Globus pallidus (tissue), 1 donor: ENCODE results near the gene AUNIP.

Experiments used
- DNase-seq: peaks from one replicate; pipeline ENCODE4 v3.0.0-alpha.2; 2015; ENCODE audit warnings: low spot score

The AUNIP gene, protein sequence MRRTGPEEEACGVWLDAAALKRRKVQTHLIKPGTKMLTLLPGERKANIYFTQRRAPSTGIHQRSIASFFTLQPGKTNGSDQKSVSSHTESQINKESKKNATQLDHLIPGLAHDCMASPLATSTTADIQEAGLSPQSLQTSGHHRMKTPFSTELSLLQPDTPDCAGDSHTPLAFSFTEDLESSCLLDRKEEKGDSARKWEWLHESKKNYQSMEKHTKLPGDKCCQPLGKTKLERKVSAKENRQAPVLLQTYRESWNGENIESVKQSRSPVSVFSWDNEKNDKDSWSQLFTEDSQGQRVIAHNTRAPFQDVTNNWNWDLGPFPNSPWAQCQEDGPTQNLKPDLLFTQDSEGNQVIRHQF

DNA sequence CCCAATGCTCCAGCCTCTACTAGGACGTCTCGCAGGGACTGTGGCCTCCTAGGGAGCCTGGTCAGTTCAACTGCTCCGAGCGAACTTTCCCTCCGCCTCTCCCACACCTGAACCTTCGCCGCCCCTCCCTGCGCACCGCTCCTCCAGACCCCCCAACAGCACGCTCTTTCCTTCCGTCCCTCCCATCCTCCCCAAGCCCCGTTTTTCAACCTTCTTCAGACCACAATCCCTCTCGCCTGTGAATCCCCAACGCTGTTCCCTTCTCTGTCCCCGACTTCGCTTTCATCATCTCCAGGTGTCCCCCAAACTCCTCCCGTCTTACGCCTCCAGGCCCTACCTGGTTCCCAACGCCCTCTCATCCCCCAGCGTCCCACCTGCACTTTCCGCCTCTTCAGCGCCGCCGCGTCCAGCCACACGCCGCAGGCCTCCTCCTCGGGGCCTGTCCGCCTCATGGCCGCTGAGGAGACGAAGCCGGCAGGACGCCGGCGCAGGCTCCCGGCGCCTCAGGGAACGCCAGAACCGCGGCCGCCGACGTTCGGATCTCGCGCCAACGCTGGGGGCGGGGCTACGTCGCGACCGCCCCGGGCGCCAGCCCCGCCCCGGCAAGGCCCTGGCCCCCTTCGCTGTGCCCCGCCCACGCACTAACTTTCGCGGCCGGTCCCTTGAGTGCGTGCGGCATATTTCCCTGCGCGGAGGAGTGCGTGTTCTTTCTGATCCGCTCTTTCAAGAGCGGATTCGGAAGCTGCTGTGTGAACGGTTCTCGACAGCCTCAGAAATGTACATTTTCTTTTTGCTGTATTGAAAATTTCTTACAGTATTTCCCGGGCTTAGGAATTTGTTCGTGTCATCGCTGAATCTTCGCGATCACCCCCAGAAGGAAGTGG is at the start of gene AUNIP:
AUNIP (minus strand) TSS at position 552 of the 884 bp plus-strand sequence; CDS start at position 452, 100 bp downstream.
- peak; percentile 65 for DNase-seq

DNA sequence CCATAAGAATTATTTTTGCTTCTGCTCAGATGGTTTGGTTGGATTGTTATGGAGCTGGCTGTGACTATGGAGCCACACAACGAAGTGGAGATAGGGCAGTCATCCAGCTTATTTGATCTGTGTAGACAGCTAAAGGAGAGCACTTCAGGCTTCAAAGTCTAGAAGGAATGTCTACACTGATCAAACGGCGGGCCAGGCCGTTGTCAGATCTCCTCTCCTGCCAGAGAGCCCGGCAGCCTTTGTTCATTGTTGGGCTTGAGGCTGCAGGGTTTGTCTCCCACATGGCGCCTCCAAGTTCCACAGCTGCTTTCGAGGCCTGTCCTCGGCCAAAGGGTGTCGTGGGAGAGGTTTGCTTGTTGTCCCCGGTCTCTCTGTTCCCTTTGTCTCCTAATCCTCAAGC is 49.8 kb upstream of the AUNIP start:
- peak; percentile 77 for DNase-seq

DNA sequence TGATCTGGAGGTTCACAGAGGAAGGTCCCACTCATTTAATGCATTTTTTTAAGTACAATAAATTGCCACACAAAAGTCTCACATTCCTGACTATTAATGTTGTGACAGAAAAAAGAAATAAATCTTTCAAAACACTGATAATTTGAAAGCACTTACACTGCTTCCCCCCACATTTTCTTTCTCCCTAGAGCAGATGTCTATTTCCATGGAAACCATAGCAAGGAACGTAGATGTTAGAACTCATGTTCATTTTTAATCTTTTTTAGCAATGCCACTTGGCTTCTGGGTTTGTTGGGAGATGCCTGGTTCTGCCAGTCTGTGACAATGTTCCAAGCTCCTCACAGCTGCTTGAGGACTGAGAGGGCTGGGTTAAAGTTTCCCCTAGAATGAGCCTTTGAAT is 48.9 kb upstream of the AUNIP start:
- no peak for DNase-seq

DNA sequence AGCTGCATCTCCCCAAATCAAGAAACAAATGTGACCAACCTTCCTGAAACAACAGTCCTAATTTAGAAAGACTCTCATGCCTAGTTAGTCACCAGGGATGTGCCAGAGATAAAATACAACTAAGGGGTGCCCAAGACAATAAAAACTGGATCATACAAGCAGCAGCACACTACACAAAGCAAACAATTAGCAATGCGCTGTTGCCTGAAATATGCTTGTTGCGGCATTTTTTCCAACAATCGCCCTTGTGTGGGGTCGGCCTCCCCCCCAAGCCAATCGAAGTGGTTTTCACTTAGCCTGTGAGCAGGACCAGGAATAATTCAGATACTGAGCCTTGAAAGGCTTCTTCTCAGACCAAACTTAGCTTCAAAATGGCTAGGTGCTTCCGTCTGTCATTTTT is 48.3 kb upstream of the AUNIP start:
- no peak for DNase-seq

DNA sequence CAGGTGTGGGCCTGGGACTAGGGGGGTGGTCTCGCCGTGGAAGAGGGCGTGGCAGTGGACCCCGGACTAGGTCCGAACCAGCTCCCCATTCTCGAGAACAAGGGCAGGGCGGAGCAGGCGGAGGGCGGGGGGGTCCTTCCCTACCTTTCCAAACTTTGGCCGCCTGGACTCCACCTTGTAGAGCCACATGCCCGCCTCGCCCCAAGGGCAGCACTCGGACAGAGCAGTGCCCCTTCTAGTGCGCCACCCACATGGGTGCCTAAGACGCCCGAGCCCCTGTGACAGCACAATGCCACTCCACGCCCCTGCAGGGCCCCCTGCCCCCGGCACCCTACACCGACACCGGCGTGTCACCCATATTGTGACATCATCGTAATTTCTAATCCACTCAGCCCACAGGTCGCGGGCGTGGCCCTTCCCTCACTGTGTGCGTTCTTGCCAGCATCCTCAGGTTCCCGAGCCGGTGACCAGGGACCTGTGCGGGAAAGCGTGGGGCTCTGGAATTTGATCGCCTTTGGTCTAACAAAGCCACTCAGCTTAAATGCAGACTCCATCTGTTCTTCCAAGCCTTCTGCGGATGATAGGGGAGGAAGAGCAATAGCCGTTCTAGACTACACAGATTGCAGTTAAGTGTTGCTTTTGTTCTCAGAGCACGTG is 47.5 kb upstream of the AUNIP start:
- peak; percentile 47 for DNase-seq

DNA sequence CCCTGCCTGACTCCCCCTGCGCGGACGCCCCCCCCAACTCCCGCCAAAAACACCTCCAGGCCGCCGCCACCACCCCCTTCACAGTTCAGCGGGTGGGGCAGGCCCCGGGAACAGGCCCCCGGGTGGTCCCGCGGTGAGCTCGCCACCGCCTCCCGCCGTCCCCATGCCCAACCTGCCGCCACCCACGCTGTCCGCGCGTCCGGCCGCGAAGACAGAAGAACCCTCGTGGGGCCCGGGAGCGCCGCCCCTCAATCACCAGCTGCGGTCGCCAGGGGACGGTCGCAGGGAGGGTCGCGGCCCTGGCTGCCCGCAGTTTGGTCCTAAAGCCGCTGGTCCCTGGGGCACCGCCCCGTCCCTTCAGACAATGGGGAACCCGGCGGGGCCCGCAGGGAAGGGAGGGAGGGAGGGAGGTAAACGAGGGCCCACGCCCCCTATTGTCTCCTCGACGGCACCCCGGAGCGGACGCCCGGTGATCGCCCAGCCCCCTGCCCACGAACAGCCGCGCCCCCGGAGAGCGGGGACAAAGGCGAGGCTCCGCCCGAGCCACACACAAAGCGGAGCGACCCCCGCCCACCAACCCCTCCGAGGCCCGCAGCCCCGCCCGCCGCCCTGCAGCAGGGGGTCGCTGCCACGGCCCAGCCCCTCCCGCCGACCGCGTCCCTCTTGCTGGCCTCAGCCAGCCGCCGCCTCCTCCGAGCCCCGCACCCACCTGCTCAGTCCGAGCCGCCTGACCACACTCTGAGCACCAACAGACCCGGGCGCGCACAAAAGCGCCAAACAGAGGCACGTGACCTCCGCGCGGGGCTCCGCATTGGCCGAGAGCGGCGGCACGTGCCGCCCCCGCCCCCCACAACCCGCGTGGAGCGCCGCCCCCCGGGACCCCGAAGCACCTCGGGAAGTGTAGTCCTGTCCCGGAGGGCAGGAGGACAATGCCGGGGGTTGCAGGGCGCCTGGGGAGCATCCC is 46.7 kb upstream of the AUNIP start, which contains the start of gene STMN1:
STMN1 (minus strand) TSS at position 740 of the 964 bp plus-strand sequence. CDS start 1,743 bp downstream, outside the sequence.
- peak; percentile 91 for DNase-seq

DNA sequence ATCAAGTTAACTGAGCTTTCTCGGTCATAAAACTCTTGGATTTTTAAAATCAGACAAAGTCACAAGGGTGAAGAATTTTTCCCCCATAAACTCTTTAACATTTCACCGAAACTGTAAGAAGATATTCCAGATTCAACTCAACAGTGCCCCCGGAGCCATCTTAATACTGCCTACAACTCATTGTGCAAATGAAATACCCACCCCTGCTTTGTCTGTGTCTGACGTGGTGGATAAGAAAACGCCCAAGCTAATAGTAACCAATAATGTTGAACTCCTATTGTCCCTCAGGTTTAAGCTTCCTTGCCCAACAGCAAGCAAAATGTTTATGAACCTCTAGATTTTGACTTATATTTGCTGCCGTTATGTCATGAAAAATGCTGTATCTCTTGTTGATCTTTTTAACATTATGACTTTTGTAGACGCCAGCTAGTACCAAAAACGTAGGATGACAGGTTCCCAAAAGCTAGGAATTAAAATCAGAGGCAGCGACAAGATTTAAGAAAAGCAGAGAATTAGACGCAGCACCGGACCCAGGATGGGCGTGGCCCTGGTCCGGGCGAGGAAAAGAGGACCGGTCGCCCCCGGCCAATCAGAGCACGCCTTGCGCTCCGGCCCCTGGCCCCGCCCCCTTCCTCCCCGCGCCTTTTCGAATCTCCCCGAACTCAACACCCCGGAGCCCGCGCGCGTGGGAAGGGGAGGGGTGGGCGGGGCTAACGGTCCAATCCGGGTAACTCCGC is 45.9 kb upstream of the AUNIP start:
- peak; percentile 97 for DNase-seq

DNA sequence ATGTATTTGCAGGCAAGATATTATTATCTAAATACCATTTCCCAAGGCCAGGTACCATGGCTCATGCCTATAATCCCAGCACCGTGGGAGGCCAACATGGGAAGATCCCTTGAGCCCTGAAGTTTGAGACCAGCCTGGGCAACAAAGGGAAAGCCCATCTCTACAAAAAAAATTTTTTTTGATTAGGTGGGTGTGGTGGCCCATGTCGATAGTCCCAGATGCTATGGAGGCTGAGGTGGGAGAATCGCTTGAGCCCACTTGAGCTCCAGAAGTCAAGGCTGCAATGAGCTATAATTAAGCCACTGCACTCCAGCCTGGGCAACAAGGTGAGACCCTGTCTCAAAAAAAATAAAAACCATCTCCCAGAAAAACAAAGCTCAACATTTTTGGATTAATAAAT is 44.7 kb upstream of the AUNIP start:
- no peak for DNase-seq

DNA sequence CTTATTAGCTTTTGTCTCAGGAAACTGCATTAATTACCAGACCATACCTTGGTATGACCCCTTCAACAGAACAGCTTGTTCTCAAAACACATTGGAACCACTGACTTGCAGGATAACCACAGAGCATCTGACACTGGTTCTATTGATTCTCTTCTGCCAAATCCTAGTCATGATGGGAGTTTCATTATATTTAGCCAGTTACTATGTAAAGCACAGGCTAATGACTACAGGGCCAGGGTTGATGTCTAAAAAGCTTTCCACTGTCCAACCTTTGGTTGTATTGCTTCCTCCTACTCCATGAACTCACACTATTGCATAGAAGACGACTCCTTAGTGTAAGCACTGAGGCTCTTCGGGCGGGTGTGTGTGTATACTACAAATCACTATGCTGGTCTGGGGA is 43.2 kb upstream of the AUNIP start:
- peak; percentile 42 for DNase-seq

DNA sequence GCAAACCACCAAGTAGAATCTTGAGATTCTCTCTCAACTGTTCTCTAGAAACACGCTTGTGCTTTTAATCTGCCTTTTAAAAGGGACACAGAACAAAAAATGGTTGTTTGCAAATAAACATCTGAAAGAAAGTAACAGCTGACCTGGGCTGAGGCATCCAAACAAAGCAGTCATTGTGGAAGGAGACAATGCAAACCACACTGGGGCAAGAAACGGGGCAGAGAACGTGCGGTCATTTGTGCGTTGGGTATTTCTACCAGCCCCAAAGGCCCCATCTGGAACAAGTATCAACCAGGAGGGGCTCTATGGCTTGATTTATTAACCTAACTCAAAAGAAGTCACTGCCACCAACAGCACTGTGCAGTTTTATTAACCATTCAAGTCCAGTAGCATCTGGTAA is 41.0 kb upstream of the AUNIP start:
- peak; percentile 94 for DNase-seq

DNA sequence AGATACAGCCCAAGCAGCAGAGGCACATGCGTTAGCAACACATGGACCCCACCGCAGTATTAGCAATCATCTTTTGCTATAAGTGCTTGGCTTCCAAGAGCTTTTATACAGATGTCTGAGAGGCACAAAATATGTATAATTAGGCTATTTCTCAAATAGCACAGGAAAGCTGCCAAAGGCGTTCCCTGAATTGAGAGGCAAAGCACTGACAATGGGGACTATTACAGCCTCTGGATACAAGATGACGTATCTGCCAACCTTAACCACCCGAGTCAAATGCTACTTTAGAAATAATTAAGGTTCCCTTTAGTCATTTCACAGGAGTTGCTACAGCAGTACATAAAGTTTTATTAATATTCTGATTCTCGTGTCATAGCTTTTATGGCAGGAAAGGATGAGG is 40.5 kb upstream of the AUNIP start:
- DNase-seq = peak; percentile 78

DNA sequence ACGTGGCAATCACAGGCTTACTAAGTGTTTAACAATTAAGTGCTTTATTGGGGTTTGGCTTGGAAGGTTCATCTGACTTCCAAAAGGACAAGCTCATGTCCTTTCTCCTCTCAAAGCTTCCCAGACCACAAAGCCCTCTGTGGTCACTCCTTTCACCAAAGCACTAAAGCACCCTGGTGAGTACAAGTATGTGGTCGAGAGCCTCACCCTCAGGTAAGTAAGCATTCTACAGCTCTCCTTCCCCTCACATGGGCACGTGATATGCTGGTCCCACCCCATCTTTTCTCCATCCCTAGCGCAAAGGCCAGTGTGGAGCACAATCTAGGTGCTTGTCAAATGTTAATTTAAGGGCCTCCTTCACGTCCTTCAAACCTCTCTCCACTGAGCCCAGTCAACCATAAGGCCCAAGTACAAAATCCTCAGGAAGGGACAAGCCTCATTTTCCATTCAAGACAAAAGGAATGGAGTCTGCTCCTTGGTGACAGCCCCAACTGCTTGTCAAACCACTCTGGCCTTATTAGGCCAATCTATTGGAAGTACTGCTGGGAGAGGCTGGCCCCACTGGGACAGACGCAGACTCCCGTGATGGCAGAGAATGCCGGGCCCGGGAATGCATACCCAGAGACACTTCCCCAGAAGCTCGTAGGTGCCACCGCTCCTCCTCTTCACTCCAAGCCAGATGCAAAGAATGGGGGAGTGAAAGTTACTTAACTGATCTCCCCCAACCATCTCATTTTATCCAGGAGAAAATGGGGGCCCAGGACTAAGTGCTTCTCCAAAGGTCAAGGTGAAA is 39.2 kb upstream of the AUNIP start:
- DNase-seq = no peak

DNA sequence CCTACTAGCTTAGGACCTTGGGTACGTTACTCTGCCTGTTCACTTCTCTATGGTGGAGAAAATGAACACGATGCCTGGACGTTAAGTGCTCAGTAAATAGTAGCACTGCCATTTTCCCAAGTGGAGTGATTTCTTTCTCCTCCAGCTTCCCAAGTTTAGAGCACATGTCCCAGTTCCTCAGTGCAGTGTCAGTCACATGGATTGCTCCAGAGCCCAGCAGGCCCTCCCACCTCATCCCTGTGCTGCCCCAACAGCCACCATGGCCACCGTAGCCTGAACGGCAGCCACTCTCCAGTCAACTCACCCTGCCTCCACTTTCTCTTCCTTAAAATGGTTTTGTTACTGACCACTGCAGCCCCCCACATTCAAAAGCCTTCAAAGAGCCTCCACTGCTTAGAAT is 38.5 kb upstream of the AUNIP start:
- DNase-seq = no peak

DNA sequence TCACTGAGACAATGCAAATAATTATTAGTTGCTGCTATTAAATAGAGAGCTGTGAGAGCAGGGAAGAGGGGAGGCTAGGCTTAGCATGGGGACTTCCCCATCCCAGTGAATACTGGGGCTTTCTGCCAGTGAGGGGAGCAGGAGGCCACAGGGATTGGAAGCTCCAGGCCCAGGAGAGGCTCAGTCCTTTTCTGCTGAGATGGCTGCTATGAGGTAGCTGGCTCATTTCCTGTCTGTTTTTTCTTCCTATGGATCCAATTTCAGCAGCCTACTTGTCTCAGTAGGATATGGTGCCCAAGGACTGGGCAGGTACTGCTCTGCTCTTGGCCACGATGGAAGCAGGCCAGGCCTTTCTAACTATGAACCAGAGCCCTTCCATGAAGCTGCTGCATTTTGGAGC is 37.0 kb upstream of the AUNIP start:
- peak; percentile 20 for DNase-seq

DNA sequence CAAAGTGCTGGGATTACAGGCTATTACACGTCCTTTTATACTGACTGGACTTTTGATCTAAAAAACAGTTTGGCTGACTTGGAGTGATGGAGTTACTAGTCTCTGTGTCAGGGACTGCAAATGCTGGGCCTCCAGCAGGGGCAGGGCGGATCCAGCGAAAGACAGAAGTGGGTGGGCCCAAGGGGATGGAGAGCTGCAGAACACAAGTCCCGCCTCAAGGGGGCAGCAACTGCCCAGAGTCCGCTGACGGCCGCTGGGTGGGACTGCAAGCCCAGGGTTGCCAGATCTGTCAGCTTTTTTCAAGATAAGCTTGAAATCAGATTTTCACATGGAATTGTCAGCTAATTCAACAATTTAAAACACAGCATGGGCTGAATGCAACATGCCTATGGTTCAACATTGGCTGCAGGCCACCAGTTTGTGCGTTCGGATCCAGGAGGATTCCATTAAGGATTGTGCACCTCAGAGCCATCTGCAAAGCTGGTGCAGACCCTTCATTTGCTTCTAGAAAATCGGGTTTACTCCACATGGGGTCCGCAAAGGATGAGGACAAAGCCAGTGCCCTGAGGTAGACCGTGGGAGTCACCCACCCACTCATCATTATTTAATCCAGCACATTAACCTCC is 36.2 kb upstream of the AUNIP start:
- peak; percentile 94 for DNase-seq

DNA sequence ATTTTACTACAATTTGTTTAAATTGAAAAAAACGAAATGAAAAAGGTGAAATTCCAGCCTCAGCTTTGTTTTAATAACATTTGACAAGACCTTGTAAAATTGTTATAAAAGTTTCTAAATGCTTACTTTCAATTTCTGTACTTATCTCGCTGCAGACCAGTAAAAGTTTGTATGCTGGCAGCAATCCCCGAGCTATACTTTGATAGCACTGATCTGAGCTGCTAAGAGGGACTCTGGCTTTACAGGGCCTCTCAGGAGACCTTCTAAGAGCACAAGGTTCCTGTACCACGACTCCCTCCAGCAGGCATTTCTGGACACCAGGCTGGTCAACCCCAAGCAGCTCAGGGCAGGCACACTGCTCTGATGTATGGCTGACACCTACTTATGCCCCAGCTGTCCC is 33.9 kb upstream of the AUNIP start:
- no peak for DNase-seq

DNA sequence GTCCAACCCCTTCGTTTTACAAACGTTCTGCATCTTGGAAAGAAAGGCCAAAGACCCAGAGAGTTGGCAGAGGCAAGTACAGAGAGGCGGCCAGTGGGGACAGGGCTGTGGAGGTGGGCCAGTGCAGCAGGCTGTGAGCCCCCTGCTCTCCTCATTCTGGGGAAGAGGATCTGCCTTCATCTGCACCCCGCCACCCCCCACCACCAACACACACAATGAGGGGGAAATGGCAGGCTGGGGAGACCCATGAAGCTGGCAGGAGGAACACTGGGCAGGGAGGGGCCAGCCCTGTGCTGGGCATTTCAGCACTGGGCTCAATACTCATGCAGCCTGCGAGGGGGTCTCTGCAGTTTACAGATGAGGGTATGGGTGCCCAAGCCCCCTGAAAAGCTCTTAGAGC is 32.3 kb upstream of the AUNIP start:
- no peak for DNase-seq

DNA sequence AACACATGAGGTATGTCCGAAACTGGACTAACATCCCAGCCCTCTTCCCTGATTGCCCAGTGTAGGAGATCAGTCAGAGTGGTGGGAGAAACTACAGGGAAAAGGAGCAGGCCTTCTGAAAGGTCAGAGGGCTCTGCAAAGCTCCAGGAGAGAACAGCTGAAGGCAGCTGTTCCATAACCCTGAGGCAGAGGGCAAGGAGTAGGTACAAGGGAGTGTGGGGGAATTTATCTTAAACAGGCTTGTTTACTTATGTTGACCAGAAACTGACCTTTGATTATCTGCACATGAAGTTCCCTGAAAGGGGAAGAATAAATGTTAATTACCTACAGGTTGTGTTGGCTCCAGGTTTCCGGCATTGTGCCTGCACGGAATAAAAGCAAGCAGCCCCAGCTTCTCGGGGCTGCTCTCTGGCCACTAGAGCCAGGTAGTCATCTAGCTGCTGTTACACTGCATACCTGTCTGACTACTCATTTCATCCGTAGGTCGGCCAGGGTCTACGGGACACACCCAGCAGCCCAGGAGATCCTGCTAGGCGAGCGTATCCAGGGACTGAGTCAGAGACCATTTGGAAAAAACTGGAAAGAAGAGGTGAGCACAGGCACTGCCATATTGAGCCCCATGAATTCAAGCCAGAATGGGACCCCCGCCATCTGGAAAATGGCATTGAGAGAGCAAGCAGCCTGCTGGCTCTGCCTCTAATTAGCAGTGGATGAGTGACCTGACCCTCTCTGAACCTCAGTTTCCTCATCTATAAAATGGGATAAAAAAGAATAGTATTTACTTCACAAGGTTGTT is 31.2 kb upstream of the AUNIP start:
- no peak for DNase-seq

DNA sequence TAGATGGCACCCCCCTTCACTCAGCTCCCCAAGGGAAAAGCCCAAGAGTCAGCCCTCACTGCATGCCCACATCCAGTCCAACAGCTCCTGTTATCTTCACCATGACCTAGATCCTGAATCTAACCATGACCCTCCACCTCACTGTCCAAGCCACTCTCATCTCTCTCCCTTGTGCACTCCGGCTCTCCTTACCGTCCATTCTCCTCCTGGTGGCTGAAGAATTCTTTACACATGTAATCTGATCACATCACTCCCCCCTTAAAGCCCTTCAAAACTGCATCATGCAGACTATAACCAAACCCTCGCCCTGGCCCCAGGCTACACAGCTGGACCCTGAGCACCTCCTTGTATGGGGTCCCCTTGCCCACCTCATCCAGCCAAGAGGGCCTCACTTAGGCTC is 30.2 kb upstream of the AUNIP start:
- DNase-seq = no peak
